Aorta (tissue), 5 donors: Measurements from ENCODE around the gene FAM50B. TPM values are rescaled to one million over a fixed set of nuclear protein-coding genes. Genes with fewer than 3 reads are reported as not detected.
A peak's percentile ranks its signal among the peaks of the same experiment; 100 is the strongest.

Experiments used
- ATAC-seq: fragments of 200-7000 bp; cut with Tn5 transposase; one replicate; pipeline ENCODE4 v1.9.1; 2022; ENCODE audit warnings: moderate library complexity; ENCODE audit not compliant: low FRiP score
- DNase-seq, 2 donors: peaks; one replicate each; pipeline ENCODE4 v3.0.0-alpha.2; 2020
- H3K27ac ChIP-seq, 2 donors: one replicate each; pipeline ENCODE4 v1.5.1; 2013; ENCODE audit warnings: low read length in 2 of 2, mild to moderate bottlenecking in 2 of 2, moderate library complexity in 2 of 2, control low read depth in 1 of 2, inconsistent platforms in 1 of 2, low read depth in 1 of 2
- H3K27me3 ChIP-seq, 2 donors: one replicate each; pipeline ENCODE4 v1.6.1; 2013; ENCODE audit warnings: control low read depth in 1 of 2, low read length in 1 of 2, mild to moderate bottlenecking in 1 of 2, moderate library complexity in 1 of 2; ENCODE audit not compliant: insufficient read depth in 2 of 2, control insufficient read depth in 1 of 2
- H3K36me3 ChIP-seq, 2 donors: one replicate each; pipeline ENCODE4 v1.6.1; 2013; ENCODE audit warnings: control low read depth in 1 of 2, low read length in 1 of 2, mild to moderate bottlenecking in 1 of 2; ENCODE audit not compliant: insufficient read depth in 2 of 2, control insufficient read depth in 1 of 2
- H3K4me1 ChIP-seq, 2 donors: one replicate each; pipeline ENCODE4 v1.6.1; 2013; ENCODE audit warnings: low read length in 2 of 2, control low read depth in 1 of 2, mild to moderate bottlenecking in 1 of 2, moderate library complexity in 1 of 2; ENCODE audit not compliant: insufficient read depth in 2 of 2, control insufficient read depth in 1 of 2
- H3K4me3 ChIP-seq, 2 donors: one replicate each; pipeline ENCODE4 v1.5.1; 2013; ENCODE audit warnings: low read length in 2 of 2, control low read depth in 1 of 2, mild to moderate bottlenecking in 1 of 2
- H3K9me3 ChIP-seq: one replicate; pipeline ENCODE4 v1.6.1; 2013; ENCODE audit warnings: mild to moderate bottlenecking, low read length; ENCODE audit not compliant: control insufficient read depth
- WGBS, 2 donors: extraction: QIAGEN DNeasy Blood & Tissue Kit; methylation state at CpG; one replicate each; pipeline ENCODE4 v1.1.7; 2013; 5-methylcytosine and 5-hydroxymethylcytosine counted together
- intact Hi-C, 2 donors: fragments of 100-400 bp; cut with DNase I; formaldehyde crosslinking; loops; one replicate each; pipeline versions ENCODE4 v1.14.2 to v1.15.0; 2022
- long read RNA-seq, 2 donors: library from polyadenylated mRNA; unstranded; transcript quantifications; one replicate each; pipeline ENCODE4 v2.0.0, GENCODE V29; 2020 to 2021
- polyA plus RNA-seq, 2 donors: library from polyadenylated mRNA; stranded (reverse); fragments of 200-250 nt; gene quantifications; one replicate each; pipeline ENCODE4 v1.2.3, GENCODE V29; 2013
- total RNA-seq, 2 donors: library from RNA; stranded (reverse); fragmentation: NEBNext Ultra II Directional; extraction: Animal tissue kit (Norgen Biotek cat#: 25700); gene quantifications; one replicate each; pipeline ENCODE4 v1.2.1, GENCODE V29; 2021
- donor health status: healthy with polysubstance abuse.
- donor health status: Bipolar disorder and iron deficiency.
- donor health status: DM: no; HTN: no; CAD: no.
- donor health status: DM: no; HTN: no; CAD: no.
- donor health status: DM: yes; HTN: yes; CAD: no.

The FAM50B gene, protein sequence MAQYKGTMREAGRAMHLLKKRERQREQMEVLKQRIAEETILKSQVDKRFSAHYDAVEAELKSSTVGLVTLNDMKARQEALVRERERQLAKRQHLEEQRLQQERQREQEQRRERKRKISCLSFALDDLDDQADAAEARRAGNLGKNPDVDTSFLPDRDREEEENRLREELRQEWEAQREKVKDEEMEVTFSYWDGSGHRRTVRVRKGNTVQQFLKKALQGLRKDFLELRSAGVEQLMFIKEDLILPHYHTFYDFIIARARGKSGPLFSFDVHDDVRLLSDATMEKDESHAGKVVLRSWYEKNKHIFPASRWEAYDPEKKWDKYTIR
- total RNA-seq (1 to 10 TPM; 7.8 to 9.1 TPM), polyA plus RNA-seq (10 to 100 TPM; 11.8 to 13.6 TPM)
- long read RNA-seq, donor 1, transcript FAM50B-203 (2 exons, 1,643 nt), result major isoform, 63 of 94 reads
- long read RNA-seq, donor 1, transcript FAM50B-202 (1 exons, 1,935 nt), result minor isoform, 31 of 94 reads
- long read RNA-seq, donor 1, partial matches to known transcripts, result 0 of 94 reads
- long read RNA-seq, donor 1, other reads (novel, unspliced or antisense), result 0 of 94 reads
- long read RNA-seq, donor 2, transcript FAM50B-203 (2 exons, 1,643 nt), result major isoform, 7 of 12 reads
- long read RNA-seq, donor 2, transcript FAM50B-202 (1 exons, 1,935 nt), result minor isoform, 5 of 12 reads
- long read RNA-seq, donor 2, partial matches to known transcripts, result 0 of 12 reads
- long read RNA-seq, donor 2, other reads (novel, unspliced or antisense), result 0 of 12 reads

GRCh38 chr6:3848925-3849605 lies at the start of gene FAM50B:
TSS of gene FAM50B (plus strand) at chr6:3849373. CDS start at chr6:3849812, 439 bp downstream.
- intact Hi-C loops, result loop anchor here (2.0 to 5.0 kb wide), 5 partner anchors 63 to 143 kb away; no protein-coding TSS in a partner anchor

GRCh38 chr6:3799719-3800118 lies 49.5 kb upstream of the FAM50B start:
- no peak for DNase-seq
- Histone ChIP-seq H3K4me3 (no peak overlapping the region), H3K4me1 (peaks cover 0 to 6% of the 10 kb centered on the region in 2 donors), H3K27me3 (no peaks in the 10 kb centered on the region), H3K9me3 (no peaks in the 10 kb centered on the region), H3K36me3 (no peaks in the 10 kb centered on the region), H3K27ac (no peak overlapping the region)
- intact Hi-C loops, result loop anchor here in 1 of 2 donors (5.0 kb wide), 1 partner anchor 37 kb away; no protein-coding TSS in a partner anchor
- 76 to 91% methylated on average over 6 of the region's 6 CpGs for WGBS, 2 donors
- ATAC-seq, result no peak

More at GRCh38 chr6:3848925-3849605, at the start of gene FAM50B:
- DNase-seq (peak; percentile 95 to 98), ATAC-seq (peak; percentile 98)
- Histone ChIP-seq H3K27ac (peak within 1 kb of the TSS in 1 of 2 donors; percentile 55), H3K36me3 (no peaks in the 10 kb centered on the region), H3K4me3 (peak within 1 kb of the TSS in 1 of 2 donors; percentile 9), H3K9me3 (no peaks in the 10 kb centered on the region), H3K27me3 (no peaks in the 10 kb centered on the region), H3K4me1 (peaks cover 0 to 4% of the 10 kb centered on the region in 2 donors)
- 45 to 53% methylated on average over 41 to 49 of the region's 49 CpGs for WGBS, 2 donors

- peak overlapping the region in 1 of 2 donors; percentile 68 for H3K27ac ChIP-seq
- DNase-seq (no peak), ATAC-seq (peak; percentile 20)
- H3K4me3 ChIP-seq, result no peak overlapping the region
- intact Hi-C loops, result no loop called here
- H3K4me1 ChIP-seq, result peaks cover 6 to 7% of the 10 kb centered on the region in 2 donors
- 18 to 28% methylated on average over 11 of the region's 11 CpGs for WGBS, 2 donors
- no peaks in the 10 kb centered on the region for H3K36me3 ChIP-seq
- H3K27me3 ChIP-seq, result no peaks in the 10 kb centered on the region
- H3K9me3 ChIP-seq, result no peaks in the 10 kb centered on the region
These were observed 48.2 kb upstream of the FAM50B start for GRCh38 chr6:3800850-3801591.

GRCh38 chr6:3801960-3802359 lies 47.2 kb upstream of the FAM50B start:
- no peaks in the 10 kb centered on the region for H3K27me3 ChIP-seq
- intact Hi-C loops, result no loop called here
- ATAC-seq (no peak), DNase-seq (no peak)
- 88% methylated on average over 5 of the region's 5 CpGs for WGBS, 2 donors
- no peaks in the 10 kb centered on the region for H3K36me3 ChIP-seq
- H3K27ac ChIP-seq, result no peak overlapping the region
- H3K9me3 ChIP-seq, result no peaks in the 10 kb centered on the region
- no peak overlapping the region for H3K4me3 ChIP-seq
- peaks cover 7 to 10% of the 10 kb centered on the region in 2 donors for H3K4me1 ChIP-seq

DNA sequence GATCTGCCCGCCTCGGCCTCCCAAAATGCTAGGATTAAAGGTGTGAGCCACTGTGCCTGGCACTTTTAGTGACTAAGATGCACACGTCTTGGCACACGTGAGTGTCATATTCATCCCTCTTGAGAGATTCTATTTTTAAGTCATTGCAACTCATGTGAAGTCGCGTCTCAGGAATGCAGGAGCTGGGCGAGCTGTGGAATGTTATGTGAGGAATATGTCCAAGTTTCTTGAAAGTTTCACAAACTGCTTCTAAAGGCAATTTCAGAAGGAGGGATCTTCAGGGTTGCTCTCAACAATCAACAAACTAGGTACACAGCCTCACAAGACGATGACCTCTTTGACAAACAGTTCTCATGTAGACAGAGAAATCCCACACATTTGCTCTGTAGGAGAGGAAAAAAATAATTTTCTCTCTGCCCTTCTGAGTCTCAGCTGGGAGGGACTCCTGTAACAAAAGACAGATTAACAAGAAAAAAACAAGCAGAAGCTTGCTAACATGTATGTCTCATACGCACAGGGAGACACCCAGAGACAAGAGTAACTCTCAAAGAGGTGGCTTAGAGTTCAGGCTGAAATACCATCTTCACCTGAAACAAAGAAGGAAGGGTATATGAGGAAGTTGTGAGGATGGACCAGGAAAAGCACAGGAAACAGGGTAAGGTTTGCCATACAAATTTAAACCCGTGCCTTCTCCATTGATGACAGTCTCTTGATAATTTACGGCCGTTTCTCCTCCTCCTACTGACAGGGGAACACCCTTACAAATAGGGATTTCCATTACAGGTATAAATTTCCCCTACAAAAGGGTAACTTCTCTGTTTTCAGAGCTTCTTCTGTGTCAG lies 45.3 kb upstream of the FAM50B start:
- H3K4me1 ChIP-seq, result peaks cover 5 to 11% of the 10 kb centered on the region in 2 donors
- peak overlapping the region; percentile 94 to 96 for H3K27ac ChIP-seq
- no peak overlapping the region for H3K4me3 ChIP-seq
- H3K36me3 ChIP-seq, result no peaks in the 10 kb centered on the region
- ATAC-seq (peak; percentile 77), DNase-seq (peak in 1 of 2 donors; percentile 76)
- H3K9me3 ChIP-seq, result no peaks in the 10 kb centered on the region
- no peaks in the 10 kb centered on the region for H3K27me3 ChIP-seq
- whole genome bisulfite sequencing, 2 donors, result 3 to 7% methylated on average over 12 of the region's 12 CpGs
- intact Hi-C loops, result loop anchor here in 1 of 2 donors (1.0 kb wide), 1 partner anchor 52 kb away; no protein-coding TSS in a partner anchor

DNA sequence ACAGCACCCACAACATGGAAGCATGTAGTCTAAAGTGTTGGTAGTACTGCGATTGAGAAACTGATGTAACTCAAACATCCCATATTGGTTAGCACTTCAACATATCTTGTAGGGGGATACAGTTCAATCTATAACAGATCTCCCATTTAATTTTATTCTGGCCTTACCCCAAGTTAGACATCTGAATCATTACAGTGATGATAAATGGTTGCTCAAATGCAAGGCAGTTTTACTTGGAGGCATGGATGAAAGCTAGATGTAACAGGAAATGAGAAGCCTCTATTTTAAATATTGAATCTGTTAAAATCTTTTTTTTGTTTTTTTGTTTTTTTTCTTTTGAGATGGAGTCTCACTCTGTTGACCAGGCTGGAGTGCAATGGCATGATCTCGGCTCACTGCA lies 44.2 kb upstream of the FAM50B start:
- H3K4me1 ChIP-seq, result peaks cover 5 to 11% of the 10 kb centered on the region in 2 donors
- intact Hi-C loops, result loop anchor here in 1 of 2 donors (5.0 kb wide), 1 partner anchor 37 kb away; no protein-coding TSS in a partner anchor
- H3K27me3 ChIP-seq, result no peaks in the 10 kb centered on the region
- H3K4me3 ChIP-seq, result no peak overlapping the region
- no peaks in the 10 kb centered on the region for H3K36me3 ChIP-seq
- WGBS, 2 donors, result 91 to 98% methylated on average over 2 of the region's 2 CpGs
- H3K9me3 ChIP-seq, result no peaks in the 10 kb centered on the region
- peak overlapping the region in 1 of 2 donors; percentile 7 for H3K27ac ChIP-seq
- ATAC-seq (no peak), DNase-seq (no peak)

GRCh38 chr6:3805448-3806123 lies 43.6 kb upstream of the FAM50B start:
- Histone ChIP-seq H3K4me1 (peaks cover 5 to 11% of the 10 kb centered on the region in 2 donors), H3K9me3 (no peaks in the 10 kb centered on the region), H3K4me3 (no peak overlapping the region), H3K36me3 (no peaks in the 10 kb centered on the region), H3K27me3 (no peaks in the 10 kb centered on the region), H3K27ac (peak overlapping the region; percentile 16 to 23)
- 76 to 82% methylated on average over 8 of the region's 8 CpGs for WGBS, 2 donors
- ATAC-seq (no peak), DNase-seq (no peak)
- intact Hi-C loops, result loop anchor here in 1 of 2 donors (5.0 kb wide), 1 partner anchor 37 kb away; no protein-coding TSS in a partner anchor
